Uterus (tissue), 2 donors: ENCODE measurements around the gene IFIT3.

Source experiments
- CTCF ChIP-seq, 4 experiments: fragments of 200-600 bp in 2 of 4; fragments of 450-650 bp in 2 of 4; sonication (generic) in 2 of 4; IDR thresholded peaks; one replicate each; pipeline ENCODE4 v1.5.1; 2016 to 2019; ENCODE audit warnings: antibody characterized with exemption in 4 of 4, mild to moderate bottlenecking in 2 of 4, moderate library complexity in 1 of 4
- POLR2A ChIP-seq, 2 donors: fragments of 450-650 bp; IDR thresholded peaks; one replicate each; pipeline ENCODE4 v1.6.1; 2016; ENCODE audit warnings: antibody characterized with exemption in 2 of 2, mild to moderate bottlenecking in 1 of 2, moderate library complexity in 1 of 2

- TF ChIP-seq POLR2A (IDR thresholded peaks at IDR 0.05) (no peak), CTCF (IDR thresholded peaks at IDR 0.05) (no peak)
Observed at GRCh38 chr10:89342206-89342958, 14.6 kb downstream of the IFIT3 start.
